ENCODE measurements around the gene RB1. TPM values are rescaled to one million over a fixed set of nuclear protein-coding genes. Genes with fewer than 3 reads are reported as not detected.

The RB1 gene
- total RNA-seq, 1 experiment from 2014 or later = 43.4 TPM

- intact Hi-C loops (cut with micrococcal nuclease) = no loop called here
- no TSS peak for BruUV-seq (replicated peaks)
- CTCF ChIA-PET = no interaction called here
- Mint-ChIP-seq H3K4me3 (ENCODE audit: unreplicated experiment) (no peak overlapping the region), H3K27ac (ENCODE audit: low read depth, unreplicated experiment) (no peak overlapping the region), H3K4me1 (ENCODE audit: insufficient read depth, unreplicated experiment) (no peaks in the 10 kb centered on the region), H3K27me3 (ENCODE audit: insufficient read depth, unreplicated experiment) (peaks cover 10% of the 10 kb centered on the region), H3K9me3 (ENCODE audit: unreplicated experiment) (no peaks in the 10 kb centered on the region), H3K36me3 (ENCODE audit: insufficient read depth, unreplicated experiment) (peaks cover 6% of the 10 kb centered on the region)
- POLR2A ChIA-PET = no interaction called here
- no peak for DNase-seq (ENCODE audit: unreplicated experiment)
- TF ChIP-seq CTCF (IDR thresholded peaks at IDR 0.05; ENCODE audit: unreplicated experiment) = no peak
Observed at GRCh38 chr13:48294653-48295052, 8.9 kb upstream of the RB1 start.

GRCh38 chr13:48295271-48295670, 8.3 kb upstream of the RB1 start:
- Mint-ChIP-seq H3K36me3 (ENCODE audit: insufficient read depth, unreplicated experiment) (peaks cover 6% of the 10 kb centered on the region), H3K27ac (ENCODE audit: low read depth, unreplicated experiment) (no peak overlapping the region), H3K9me3 (ENCODE audit: unreplicated experiment) (no peaks in the 10 kb centered on the region), H3K4me3 (ENCODE audit: unreplicated experiment) (no peak overlapping the region), H3K27me3 (ENCODE audit: insufficient read depth, unreplicated experiment) (peaks cover 10% of the 10 kb centered on the region), H3K4me1 (ENCODE audit: insufficient read depth, unreplicated experiment) (no peaks in the 10 kb centered on the region)
- no TSS peak for BruUV-seq (replicated peaks)
- DNase-seq (ENCODE audit: unreplicated experiment) = no peak
- CTCF ChIA-PET = no interaction called here
- POLR2A ChIA-PET = no interaction called here
- intact Hi-C loops (cut with micrococcal nuclease) = no loop called here
- TF ChIP-seq CTCF (IDR thresholded peaks at IDR 0.05; ENCODE audit: unreplicated experiment) = no peak

- BruUV-seq (replicated peaks) = no TSS peak
- POLR2A ChIA-PET = no interaction called here
- intact Hi-C loops (cut with micrococcal nuclease) = no loop called here
- TF ChIP-seq CTCF (IDR thresholded peaks at IDR 0.05; ENCODE audit: unreplicated experiment) = no peak
- Mint-ChIP-seq H3K27ac (ENCODE audit: low read depth, unreplicated experiment) (no peak overlapping the region), H3K36me3 (ENCODE audit: insufficient read depth, unreplicated experiment) (peaks cover 6% of the 10 kb centered on the region), H3K4me1 (ENCODE audit: insufficient read depth, unreplicated experiment) (no peaks in the 10 kb centered on the region), H3K4me3 (ENCODE audit: unreplicated experiment) (no peak overlapping the region), H3K9me3 (ENCODE audit: unreplicated experiment) (no peaks in the 10 kb centered on the region), H3K27me3 (ENCODE audit: insufficient read depth, unreplicated experiment) (peaks cover 10% of the 10 kb centered on the region)
- CTCF ChIA-PET = interaction anchor here (0.6 kb wide), 1 partner anchor 34 kb away, joined by 3 read pairs; no protein-coding TSS in a partner anchor
- DNase-seq (ENCODE audit: unreplicated experiment) = no peak
Observed at GRCh38 chr13:48296528-48296927, 7.0 kb upstream of the RB1 start.

- ChIA-PET POLR2A (interaction anchor here (1.7 kb wide), 1 partner anchor 64 kb away, joined by 4 read pairs; the partner anchor contains the start of gene ITM2B), CTCF (no interaction called here)
- Mint-ChIP-seq H3K27me3 (ENCODE audit: insufficient read depth, unreplicated experiment) (peaks cover 10% of the 10 kb centered on the region), H3K4me1 (ENCODE audit: insufficient read depth, unreplicated experiment) (peaks cover under 1% of the 10 kb centered on the region), H3K27ac (ENCODE audit: low read depth, unreplicated experiment) (no peak overlapping the region), H3K4me3 (ENCODE audit: unreplicated experiment) (no peak overlapping the region), H3K36me3 (ENCODE audit: insufficient read depth, unreplicated experiment) (peaks cover 6% of the 10 kb centered on the region), H3K9me3 (ENCODE audit: unreplicated experiment) (no peaks in the 10 kb centered on the region)
- DNase-seq (ENCODE audit: unreplicated experiment) = no peak
- intact Hi-C loops (cut with micrococcal nuclease) = no loop called here
- BruUV-seq (replicated peaks) = no TSS peak
- TF ChIP-seq CTCF (IDR thresholded peaks at IDR 0.05; ENCODE audit: unreplicated experiment) = no peak
Observed at GRCh38 chr13:48297131-48297786, 6.3 kb upstream of the RB1 start.

All from MCF 10A (cell line).